ENCODE measurements around the gene POU2F2. TPM values are rescaled to one million over a fixed set of nuclear protein-coding genes. Genes with fewer than 3 reads are reported as not detected.

POU2F2 gene
- polyA plus RNA-seq, 6 donors from 2014 or later: 16.5 to 96.9 (median 24.0) TPM

DNA sequence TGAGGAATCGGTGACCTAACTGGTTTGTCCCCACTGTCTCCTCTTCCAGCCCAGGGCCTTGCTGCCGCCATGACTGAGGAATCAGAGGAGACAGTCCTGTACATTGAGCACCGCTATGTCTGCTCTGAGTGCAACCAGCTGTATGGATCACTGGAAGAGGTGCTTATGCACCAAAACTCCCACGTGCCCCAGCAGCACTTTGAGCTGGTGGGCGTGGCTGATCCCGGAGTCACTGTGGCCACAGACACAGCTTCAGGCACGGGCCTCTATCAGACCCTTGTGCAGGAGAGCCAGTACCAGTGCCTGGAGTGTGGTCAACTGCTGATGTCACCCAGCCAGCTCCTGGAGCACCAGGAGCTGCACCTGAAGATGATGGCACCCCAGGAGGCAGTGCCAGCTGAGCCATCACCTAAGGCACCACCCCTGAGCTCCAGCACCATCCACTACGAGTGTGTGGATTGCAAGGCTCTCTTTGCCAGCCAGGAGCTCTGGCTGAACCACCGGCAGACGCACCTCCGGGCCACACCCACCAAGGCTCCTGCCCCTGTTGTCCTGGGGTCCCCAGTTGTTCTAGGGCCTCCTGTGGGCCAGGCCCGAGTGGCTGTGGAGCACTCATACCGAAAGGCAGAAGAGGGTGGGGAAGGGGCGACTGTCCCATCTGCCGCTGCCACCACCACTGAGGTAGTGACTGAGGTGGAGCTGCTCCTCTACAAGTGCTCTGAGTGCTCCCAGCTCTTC lies 53.5 kb downstream of the POU2F2 start:
- Mint-ChIP-seq H3K27ac (peak overlapping the region in 3 of 6 donors; percentile 75 to 100 (median 91)), H3K9me3 (peaks cover 0 to 5% (median 0%) of the 10 kb centered on the region in 7 donors), H3K4me1 (peaks cover 41 to 51% (median 43%) of the 10 kb centered on the region in 3 donors), H3K36me3 (peaks cover 0 to 8% of the 10 kb centered on the region in 2 donors), H3K27me3 (no peaks in the 10 kb centered on the region), H3K4me3 (peak overlapping the region in 4 of 8 donors; percentile 27 to 99 (median 94))
- ATAC-seq (ENCODE audit: low read depth in 2 of 2) (no peak), DNase-seq (no peak)

DNA sequence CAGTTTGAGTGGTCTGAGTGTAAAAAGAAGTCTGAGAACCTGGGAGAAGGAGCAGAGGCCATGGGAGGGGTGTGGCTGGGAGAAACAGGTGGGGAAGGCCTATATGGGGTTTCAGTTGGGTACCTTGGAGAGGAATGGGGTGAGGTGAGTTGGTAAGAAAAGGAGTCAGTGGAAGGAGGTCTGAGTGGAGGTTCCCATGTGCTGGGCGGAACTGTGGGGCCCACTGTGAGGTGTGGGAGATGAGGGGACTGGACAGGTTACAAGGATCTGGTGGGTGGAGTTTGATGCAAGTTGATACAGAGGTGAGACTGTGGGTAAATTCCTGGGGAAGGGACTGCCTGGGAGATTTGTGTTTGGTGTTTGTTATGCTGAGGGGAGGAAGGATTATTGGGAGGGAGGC lies 54.2 kb downstream of the POU2F2 start:
- ATAC-seq (ENCODE audit: low read depth in 2 of 2): no peak
- DNase-seq: no peak
- Mint-ChIP-seq H3K27me3 (no peaks in the 10 kb centered on the region), H3K9me3 (peaks cover 0 to 5% (median 0%) of the 10 kb centered on the region in 7 donors), H3K4me1 (peaks cover 41 to 51% (median 43%) of the 10 kb centered on the region in 3 donors), H3K27ac (peak overlapping the region in 5 of 6 donors; percentile 3 to 100 (median 75)), H3K36me3 (peaks cover 0 to 8% of the 10 kb centered on the region in 2 donors), H3K4me3 (peak overlapping the region; percentile 27 to 99 (median 92))

DNA sequence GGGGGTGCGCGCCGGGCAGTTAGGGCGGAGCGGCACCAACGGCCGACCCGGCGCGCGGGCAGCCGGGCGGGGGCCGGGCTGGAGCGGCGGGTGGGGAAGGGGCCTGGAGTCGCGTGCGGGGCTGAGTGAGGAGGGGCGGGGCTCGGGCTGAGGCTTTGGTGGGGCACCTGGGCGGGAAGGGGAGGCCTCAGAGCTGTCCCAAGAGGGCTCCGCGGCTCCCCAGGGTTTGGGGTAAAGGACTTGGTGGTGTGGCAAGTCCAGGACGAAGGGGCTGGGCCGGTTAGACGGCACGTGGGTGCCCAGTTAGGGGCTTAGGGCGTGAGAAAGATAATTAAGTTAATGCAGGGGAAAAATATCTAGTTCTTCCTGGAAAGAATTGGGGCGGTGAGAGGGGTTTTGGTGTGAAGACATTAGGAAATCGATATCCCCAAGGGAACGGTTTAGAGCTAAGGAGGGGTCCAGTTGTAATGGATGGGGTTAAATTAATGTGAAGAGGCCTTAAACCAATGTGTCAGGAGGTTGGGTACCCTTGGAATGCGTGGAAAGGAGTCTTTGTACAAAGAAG lies 55.8 kb downstream of the POU2F2 start:
- Mint-ChIP-seq H3K4me1 (peaks cover 35 to 41% (median 36%) of the 10 kb centered on the region in 3 donors), H3K4me3 (peak overlapping the region; percentile 91 to 99 (median 96)), H3K9me3 (peaks cover 0 to 5% (median 0%) of the 10 kb centered on the region in 7 donors), H3K36me3 (peaks cover 0 to 8% of the 10 kb centered on the region in 2 donors), H3K27me3 (peaks cover 0 to 5% (median 4%) of the 10 kb centered on the region in 3 donors), H3K27ac (peak overlapping the region; percentile 90 to 100 (median 96))
- DNase-seq: no peak
- ATAC-seq (ENCODE audit: low read depth in 2 of 2): peak; percentile 11 to 12

DNA sequence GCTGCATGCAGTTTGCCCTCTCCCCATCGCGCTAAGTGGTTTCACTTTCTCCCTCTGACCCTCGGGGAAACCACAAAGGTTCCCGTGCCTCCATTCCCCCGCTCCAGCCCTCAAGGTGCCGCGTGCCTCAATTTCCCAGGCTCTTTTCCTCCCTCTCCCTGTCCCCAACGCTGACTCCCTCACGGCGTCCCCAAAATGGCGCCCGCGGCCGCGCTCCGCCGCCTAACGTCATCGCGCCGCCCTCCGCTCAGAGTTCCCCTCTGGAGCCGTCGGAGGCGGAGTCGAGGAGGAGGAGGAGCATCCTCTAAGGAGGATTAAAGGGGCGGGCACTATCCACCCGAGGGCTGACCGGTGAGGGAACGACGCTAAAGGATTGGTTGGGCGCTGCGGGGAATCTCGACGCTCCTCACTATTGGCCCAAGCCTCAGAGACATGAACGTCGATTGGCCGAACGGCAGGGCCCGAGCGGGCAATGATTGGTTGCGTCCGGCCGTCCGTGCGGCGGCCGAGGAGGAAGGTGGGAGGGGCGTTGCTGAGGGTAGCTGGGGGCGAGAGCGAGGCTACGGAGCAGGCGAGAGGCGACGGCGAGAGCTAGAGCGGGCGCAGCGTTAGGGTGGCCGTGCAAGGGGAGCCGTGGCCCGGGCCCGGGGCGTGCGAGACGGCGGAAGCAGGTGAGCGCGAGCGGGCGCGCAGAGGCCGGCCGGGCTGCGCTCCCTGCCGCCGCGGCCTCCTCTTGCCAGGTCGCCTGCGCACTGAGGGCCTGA lies 56.4 kb downstream of the POU2F2 start, which contains the start of gene ZNF574:
TSS of gene ZNF574 (plus strand) at position 551 of the 764 bp plus-strand sequence. CDS start 2,441 bp downstream, outside the sequence.
- Mint-ChIP-seq H3K9me3 (peaks cover 0 to 5% (median 0%) of the 10 kb centered on the region in 7 donors), H3K27ac (peak within 1 kb of the TSS; percentile 99 to 100 (median 100)), H3K4me3 (peak within 1 kb of the TSS; percentile 92 to 100 (median 98)), H3K4me1 (peaks cover 32 to 38% (median 37%) of the 10 kb centered on the region in 3 donors), H3K27me3 (peaks cover under 1 to 11% (median 11%) of the 10 kb centered on the region in 3 donors), H3K36me3 (peaks cover 0 to 8% of the 10 kb centered on the region in 2 donors)
- ATAC-seq (ENCODE audit: low read depth in 2 of 2) (peak; percentile 91 to 93), DNase-seq (peak; percentile 98)

DNA sequence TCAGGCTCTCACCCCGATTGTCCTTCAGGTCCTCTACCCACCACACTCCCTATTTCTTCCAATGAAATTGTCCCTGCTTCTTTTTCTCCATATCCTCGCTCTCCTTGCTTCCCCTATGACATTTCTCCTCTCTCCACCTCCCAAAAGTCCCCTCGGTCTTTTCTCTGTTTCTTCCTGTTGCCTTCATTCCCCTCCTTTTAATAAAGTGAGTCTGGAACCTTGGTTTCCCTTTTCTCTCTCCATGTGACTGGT lies 57.0 kb downstream of the POU2F2 start:
- peaks cover 5 to 16% (median 16%) of the 10 kb centered on the region in 3 donors for H3K27me3 Mint-ChIP-seq
- H3K9me3 Mint-ChIP-seq: peaks cover 0 to 5% (median 0%) of the 10 kb centered on the region in 7 donors
- ATAC-seq (ENCODE audit: low read depth in 2 of 2): peak in 1 of 2 donors; percentile 1
- H3K4me1 Mint-ChIP-seq: peaks cover 32 to 42% (median 42%) of the 10 kb centered on the region in 3 donors
- H3K27ac Mint-ChIP-seq: peak overlapping the region; percentile 99 to 100 (median 100)
- H3K36me3 Mint-ChIP-seq: peaks cover 0 to 8% of the 10 kb centered on the region in 2 donors
- peak; percentile 15 for DNase-seq
- peak overlapping the region; percentile 92 to 100 (median 98) for H3K4me3 Mint-ChIP-seq

DNA sequence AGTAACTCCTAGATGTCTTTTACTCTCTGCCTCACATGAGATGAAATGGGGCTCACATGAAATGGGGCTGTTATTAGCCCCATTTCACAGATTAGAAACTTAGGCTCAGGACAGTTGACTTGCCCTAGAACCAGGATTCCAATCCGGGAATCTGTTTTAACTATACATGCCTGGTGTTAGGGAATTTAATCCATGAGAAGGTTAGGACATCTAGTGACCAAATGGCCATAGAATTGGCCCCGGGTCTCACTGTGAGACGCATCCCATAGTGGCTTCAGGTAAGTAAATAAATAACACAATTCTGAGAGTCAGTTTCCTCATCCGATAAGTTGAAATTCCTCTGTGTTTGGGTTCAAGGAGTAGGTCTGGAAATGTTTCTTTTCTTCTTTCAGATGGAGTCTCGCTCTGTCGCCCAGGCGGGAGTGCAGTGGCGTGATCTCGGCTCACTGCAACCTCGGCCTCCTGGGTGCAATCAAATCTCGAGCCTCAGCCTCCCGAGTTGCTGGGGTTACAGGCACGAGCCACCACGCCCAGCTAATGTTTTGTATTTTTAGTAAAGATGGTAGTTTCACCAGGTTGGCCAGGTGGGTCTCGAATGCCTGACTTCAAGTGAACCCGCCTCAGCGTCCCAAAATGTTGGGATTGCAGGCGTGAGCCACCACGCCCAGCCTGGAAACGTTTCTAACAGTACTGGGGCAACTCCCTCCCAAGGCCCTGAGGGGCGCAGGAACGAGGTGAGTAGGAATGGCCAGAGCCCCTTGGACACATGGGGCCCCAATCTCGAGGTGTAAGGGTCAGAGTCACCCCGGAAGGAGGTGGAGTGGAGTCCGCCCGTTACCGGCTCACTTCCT lies 57.5 kb downstream of the POU2F2 start:
- no peak for ATAC-seq (ENCODE audit: low read depth in 2 of 2)
- H3K27ac Mint-ChIP-seq: peak overlapping the region; percentile 99 to 100 (median 100)
- H3K36me3 Mint-ChIP-seq: peaks cover 0 to 8% of the 10 kb centered on the region in 2 donors
- H3K4me3 Mint-ChIP-seq: peak overlapping the region; percentile 92 to 100 (median 98)
- peaks cover 7 to 20% (median 20%) of the 10 kb centered on the region in 3 donors for H3K27me3 Mint-ChIP-seq
- peaks cover 32 to 44% (median 43%) of the 10 kb centered on the region in 3 donors for H3K4me1 Mint-ChIP-seq
- H3K9me3 Mint-ChIP-seq: peaks cover 0 to 5% (median 0%) of the 10 kb centered on the region in 7 donors
- no peak for DNase-seq

DNA sequence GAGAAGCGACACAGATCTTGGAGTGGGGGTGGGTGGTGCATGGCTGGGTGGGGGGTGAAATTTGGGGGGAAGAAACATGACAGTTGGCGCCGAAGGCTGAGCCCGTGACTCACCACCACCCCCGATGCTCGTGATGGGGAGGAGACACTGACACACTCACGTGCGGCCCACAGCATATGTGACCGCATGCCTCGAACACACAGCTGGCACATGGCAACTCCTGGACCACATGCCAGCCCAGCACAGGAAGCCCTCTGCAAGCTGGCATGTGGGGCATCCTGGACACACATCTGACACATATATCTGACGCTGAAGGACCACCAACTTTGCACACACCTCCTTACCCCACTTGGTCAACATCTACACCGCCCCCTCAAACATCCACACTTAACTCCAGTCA lies 61.0 kb downstream of the POU2F2 start:
- peaks cover 0 to 8% of the 10 kb centered on the region in 2 donors for H3K36me3 Mint-ChIP-seq
- no peak overlapping the region for H3K27ac Mint-ChIP-seq
- H3K4me1 Mint-ChIP-seq: peaks cover 10 to 21% (median 21%) of the 10 kb centered on the region in 3 donors
- H3K4me3 Mint-ChIP-seq: peak overlapping the region in 1 of 8 donors; percentile 72
- no peak for ATAC-seq (ENCODE audit: low read depth in 2 of 2)
- H3K9me3 Mint-ChIP-seq: peaks cover 0 to 5% (median 0%) of the 10 kb centered on the region in 7 donors
- DNase-seq: no peak
- peaks cover 7 to 20% (median 20%) of the 10 kb centered on the region in 3 donors for H3K27me3 Mint-ChIP-seq

DNA sequence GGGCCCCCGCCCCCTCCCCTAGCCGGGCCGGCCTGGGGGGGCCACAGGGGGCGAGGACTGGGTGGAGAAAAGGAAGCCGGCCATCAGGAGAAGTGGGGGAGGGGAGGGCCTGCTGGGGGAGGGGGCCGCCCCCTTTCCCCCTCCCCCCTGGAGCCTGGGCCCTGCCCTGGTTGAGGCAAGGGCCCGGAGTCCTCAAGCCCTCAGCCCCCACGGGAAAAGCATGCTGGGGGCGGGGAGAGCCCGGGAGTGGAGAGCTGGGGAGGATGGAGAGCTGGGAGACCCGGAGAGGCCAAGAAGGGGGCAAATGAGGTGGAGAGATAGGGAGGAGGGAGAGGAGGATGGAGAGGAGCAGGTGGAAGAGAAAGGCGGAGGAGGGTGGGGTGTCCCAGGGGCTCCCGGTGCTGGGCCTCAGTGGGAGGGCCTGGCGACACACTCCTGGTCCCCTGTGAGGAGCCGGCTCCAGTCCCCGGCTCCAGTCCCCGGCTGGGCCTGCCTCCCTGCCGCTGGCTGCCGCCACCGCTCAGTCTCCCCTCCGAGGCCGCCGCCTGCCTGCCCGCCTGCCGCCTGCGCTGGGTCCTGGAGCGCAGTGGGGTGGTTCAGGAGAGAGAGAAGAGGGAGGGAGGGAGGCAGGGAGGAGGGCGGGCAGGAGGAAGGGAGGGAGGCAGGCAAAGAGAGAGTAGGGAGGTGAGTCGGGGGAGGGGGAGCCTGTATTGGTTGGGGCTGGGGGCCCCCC lies 62.5 kb downstream of the POU2F2 start, which contains the start of gene GRIK5:
TSS of gene GRIK5 (minus strand) at position 588 of the 733 bp plus-strand sequence. CDS start 4,436 bp downstream, outside the sequence.
- peaks cover 7 to 21% (median 20%) of the 10 kb centered on the region in 3 donors for H3K27me3 Mint-ChIP-seq
- H3K9me3 Mint-ChIP-seq: no peaks in the 10 kb centered on the region
- no peaks in the 10 kb centered on the region for H3K36me3 Mint-ChIP-seq
- H3K27ac Mint-ChIP-seq: no peak within 1 kb of the TSS
- DNase-seq: no peak
- H3K4me1 Mint-ChIP-seq: peaks cover 0 to 9% (median 8%) of the 10 kb centered on the region in 3 donors
- ATAC-seq (ENCODE audit: low read depth in 2 of 2): peak in 1 of 2 donors; percentile 37
- H3K4me3 Mint-ChIP-seq: peak within 1 kb of the TSS in 3 of 8 donors; percentile 47 to 77 (median 72)

DNA sequence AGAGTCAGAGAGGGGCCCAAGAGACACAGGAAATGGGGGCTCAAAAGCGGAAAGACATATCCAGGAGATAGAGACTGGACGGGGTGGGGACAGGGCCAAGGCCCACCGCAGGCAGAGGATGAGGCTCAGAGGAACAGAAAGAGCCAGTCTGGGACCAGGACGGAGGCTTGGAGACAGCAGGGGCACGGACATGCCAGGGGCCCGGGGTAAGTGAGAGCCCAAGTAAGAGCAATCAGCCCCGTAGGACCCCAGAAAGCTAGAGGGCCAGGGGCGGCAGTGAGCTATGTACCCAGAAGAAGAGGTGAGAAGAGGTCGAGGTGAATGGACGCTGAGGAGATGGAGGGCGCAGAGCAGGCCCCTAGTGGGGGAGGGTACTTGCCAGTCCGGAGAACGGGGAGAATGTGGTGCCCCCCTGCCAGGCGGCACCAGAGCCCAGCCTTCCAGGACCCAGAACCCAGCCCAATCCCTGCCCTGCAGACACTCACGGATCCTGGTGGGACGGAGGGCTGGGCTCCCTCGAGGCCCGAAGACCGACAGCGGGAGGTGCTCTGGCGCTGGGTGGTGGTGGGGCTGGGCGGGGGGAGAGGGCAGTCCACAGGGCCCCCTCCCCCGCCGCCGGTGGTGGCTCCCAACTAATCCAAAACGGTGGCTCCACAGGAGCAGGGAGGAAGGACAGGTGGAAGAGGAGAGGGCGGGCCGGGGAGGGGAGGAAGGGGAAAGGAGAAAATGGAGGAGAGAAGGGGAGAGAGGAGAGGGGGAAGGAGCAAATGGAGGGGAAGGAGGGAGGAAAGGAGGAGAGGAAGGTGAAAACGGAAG lies 63.3 kb downstream of the POU2F2 start:
- DNase-seq (no peak), ATAC-seq (ENCODE audit: low read depth in 2 of 2) (peak; percentile 7 to 16)
- Mint-ChIP-seq H3K27me3 (peaks cover 7 to 29% (median 25%) of the 10 kb centered on the region in 3 donors), H3K4me3 (no peak overlapping the region), H3K27ac (no peak overlapping the region), H3K4me1 (peaks cover 0 to 9% (median 6%) of the 10 kb centered on the region in 3 donors), H3K9me3 (no peaks in the 10 kb centered on the region), H3K36me3 (no peaks in the 10 kb centered on the region)

DNA sequence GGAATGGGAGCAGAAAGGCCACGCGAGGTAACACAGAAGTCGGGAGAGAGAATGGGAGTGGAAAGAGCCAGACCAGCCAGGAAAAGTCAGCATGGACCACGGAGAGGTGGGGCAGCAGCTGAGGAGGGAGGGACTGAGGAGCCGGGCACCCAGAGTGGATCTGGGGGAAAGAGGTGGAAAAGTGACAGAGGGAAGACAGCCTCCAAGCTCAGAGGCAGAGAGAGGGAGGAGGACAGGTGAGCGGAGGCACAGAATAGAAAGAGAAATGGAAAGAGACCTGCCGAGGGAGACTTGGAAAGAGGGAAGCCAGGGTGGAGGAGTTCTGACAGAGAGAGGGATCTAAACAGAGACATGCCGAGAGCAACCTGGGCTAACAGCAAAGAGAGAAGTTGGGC lies 63.9 kb downstream of the POU2F2 start:
- H3K9me3 Mint-ChIP-seq: no peaks in the 10 kb centered on the region
- H3K4me3 Mint-ChIP-seq: no peak overlapping the region
- peaks cover 0 to 9% (median 6%) of the 10 kb centered on the region in 3 donors for H3K4me1 Mint-ChIP-seq

DNA sequence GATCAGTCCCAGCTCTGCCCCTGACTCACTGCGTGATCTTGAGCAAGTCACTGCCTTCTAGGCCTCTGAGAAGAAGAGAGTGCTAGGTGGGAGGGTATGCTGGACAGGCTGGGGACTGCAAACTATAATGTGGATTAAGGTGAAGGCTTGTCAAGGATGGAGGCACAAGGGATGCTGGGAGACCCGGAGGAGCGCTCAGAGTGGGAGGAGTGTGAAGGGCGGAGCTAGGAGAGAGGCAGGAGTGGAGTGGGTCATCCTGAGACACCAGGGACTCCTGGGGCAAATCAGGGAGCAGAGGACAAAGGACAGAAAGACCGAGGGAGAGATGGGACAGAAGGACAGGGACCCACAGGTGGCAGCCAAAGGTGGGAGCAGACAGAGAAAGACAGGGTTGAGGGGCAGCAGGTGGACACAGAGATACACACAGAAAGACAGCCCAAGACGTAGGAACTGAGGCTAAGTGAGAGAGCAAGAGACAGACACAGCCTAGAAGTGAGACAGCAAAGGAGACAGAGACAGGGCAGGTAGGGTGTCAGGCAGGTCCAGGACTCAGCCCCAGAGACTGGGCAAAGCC lies 64.8 kb downstream of the POU2F2 start:
- Mint-ChIP-seq H3K36me3 (no peaks in the 10 kb centered on the region), H3K27me3 (peaks cover 7 to 34% (median 25%) of the 10 kb centered on the region in 3 donors), H3K4me3 (no peak overlapping the region), H3K27ac (no peak overlapping the region), H3K4me1 (peaks cover 0 to 9% (median 6%) of the 10 kb centered on the region in 3 donors), H3K9me3 (no peaks in the 10 kb centered on the region)
- ATAC-seq (ENCODE audit: low read depth in 2 of 2) (no peak), DNase-seq (no peak)

More for the DNA sequence above, 63.9 kb downstream of the POU2F2 start:
- no peak for DNase-seq
- Mint-ChIP-seq H3K36me3 (no peaks in the 10 kb centered on the region), H3K27me3 (peaks cover 7 to 34% (median 25%) of the 10 kb centered on the region in 3 donors), H3K27ac (no peak overlapping the region)
- no peak for ATAC-seq (ENCODE audit: low read depth in 2 of 2)

Measured in naive B cell (primary cell).